ENCODE results near the gene CSAD. TPM values are rescaled to one million over a fixed set of nuclear protein-coding genes. Genes with fewer than 3 reads are reported as not detected.

CSAD gene
- total and polyA plus RNA-seq, 2 of the 13 experiments (the other 11 are each of a cell fraction or from before 2014, with no cell fraction given): 7.2 to 23.5 TPM

DNA sequence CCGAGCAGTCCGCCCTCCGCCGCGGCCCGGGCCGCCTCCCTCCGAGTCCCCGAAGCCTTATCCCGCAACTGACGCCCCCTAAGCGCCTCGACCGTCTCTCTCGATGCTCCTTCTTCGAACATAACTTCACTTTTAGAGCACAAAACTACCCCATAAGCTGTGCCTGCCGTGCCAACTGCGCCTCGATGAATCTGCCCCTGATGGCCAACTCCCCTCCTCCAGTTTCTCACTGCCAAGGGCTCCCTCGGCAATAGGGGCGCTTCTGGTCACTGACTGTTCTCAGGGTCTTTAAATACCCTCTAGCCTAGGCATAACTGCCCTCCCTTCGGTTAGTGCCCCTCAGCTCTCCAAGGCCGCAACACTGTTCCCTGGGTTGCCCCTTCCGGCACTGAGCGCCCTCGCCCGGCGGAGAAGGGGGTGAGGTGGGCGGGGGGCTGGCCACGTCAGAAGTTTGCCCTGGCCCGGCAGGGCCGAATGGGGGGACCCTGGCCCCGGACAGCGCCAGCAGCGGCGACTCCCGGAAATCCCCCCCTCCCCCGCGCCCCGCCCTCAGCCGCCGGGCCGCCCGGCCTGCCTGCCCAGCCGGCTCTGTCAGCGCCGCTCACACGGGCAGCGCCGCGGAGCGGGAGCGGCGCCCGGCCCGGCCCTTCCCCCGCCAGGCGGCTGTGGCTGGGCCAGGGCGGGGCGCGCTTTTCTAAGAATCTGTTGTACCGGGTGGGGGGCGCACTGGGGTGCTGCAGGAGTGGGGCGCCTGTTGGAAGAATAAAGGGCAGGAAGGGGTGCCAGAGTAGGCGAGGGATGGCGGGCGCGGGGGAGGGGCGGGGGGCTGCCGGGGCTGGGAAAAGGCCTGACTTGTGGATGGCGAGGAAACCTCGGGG is 40.7 kb upstream of the CSAD start (continued):
- no peak for TF ChIP-seq ZBTB40 (IDR thresholded peaks at IDR 0.05)
- TF ChIP-seq ZBTB40 (CRISPR knock-in tag; IDR thresholded peaks at IDR 0.05): 0 out of 2 replicates have a peak, but pooled peaks have one; percentile 18
- TF ChIP-seq SP4 (CRISPR knock-in tag; IDR thresholded peaks at IDR 0.05): no peak
- peak; percentile 47; the same call in 1 of the 2 replicates for TF ChIP-seq RELA (CRISPR knock-in tag; IDR thresholded peaks at IDR 0.05)
- TF ChIP-seq AKAP8 (CRISPR knock-in tag; IDR thresholded peaks at IDR 0.05): no peak
- TF ChIP-seq, protein P1, sequence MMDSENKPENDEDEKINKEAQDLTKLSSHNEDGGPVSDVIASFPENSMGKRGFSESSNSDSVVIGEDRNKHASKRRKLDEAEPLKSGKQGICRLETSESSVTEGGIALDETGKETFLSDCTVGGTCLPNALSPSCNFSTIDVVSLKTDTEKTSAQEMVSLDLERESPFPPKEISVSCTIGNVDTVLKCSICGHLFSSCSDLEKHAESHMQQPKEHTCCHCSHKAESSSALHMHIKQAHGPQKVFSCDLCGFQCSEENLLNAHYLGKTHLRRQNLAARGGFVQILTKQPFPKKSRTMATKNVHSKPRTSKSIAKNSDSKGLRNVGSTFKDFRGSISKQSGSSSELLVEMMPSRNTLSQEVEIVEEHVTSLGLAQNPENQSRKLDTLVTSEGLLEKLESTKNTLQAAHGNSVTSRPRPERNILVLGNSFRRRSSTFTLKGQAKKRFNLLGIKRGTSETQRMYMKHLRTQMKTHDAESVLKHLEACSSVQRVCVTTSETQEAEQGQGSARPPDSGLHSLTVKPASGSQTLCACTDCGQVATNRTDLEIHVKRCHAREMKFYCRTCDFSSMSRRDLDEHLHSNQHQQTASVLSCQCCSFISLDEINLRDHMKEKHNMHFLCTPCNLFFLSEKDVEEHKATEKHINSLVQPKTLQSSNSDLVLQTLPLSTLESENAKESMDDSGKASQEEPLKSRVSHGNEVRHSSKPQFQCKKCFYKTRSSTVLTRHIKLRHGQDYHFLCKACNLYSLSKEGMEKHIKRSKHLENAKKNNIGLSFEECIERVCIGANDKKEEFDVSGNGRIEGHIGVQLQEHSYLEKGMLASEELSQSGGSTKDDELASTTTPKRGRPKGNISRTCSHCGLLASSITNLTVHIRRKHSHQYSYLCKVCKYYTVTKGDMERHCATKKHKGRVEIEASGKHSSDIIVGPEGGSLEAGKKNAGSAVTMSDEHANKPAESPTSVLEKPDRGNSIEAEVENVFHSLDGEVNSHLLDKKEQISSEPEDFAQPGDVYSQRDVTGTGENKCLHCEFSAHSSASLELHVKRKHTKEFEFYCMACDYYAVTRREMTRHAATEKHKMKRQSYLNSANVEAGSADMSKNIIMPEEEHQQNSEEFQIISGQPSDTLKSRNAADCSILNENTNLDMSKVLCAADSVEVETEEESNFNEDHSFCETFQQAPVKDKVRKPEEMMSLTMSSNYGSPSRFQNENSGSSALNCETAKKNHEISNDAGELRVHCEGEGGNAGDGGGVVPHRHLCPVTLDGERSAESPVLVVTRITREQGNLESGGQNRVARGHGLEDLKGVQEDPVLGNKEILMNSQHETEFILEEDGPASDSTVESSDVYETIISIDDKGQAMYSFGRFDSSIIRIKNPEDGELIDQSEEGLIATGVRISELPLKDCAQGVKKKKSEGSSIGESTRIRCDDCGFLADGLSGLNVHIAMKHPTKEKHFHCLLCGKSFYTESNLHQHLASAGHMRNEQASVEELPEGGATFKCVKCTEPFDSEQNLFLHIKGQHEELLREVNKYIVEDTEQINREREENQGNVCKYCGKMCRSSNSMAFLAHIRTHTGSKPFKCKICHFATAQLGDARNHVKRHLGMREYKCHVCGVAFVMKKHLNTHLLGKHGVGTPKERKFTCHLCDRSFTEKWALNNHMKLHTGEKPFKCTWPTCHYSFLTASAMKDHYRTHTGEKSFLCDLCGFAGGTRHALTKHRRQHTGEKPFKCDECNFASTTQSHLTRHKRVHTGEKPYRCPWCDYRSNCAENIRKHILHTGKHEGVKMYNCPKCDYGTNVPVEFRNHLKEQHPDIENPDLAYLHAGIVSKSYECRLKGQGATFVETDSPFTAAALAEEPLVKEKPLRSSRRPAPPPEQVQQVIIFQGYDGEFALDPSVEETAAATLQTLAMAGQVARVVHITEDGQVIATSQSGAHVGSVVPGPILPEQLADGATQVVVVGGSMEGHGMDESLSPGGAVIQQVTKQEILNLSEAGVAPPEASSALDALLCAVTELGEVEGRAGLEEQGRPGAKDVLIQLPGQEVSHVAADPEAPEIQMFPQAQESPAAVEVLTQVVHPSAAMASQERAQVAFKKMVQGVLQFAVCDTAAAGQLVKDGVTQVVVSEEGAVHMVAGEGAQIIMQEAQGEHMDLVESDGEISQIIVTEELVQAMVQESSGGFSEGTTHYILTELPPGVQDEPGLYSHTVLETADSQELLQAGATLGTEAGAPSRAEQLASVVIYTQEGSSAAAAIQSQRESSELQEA (CRISPR knock-in tag; IDR thresholded peaks at IDR 0.05; ENCODE audit: not compliant biosample characterization): peak; percentile 65
- TF ChIP-seq, protein P2, sequence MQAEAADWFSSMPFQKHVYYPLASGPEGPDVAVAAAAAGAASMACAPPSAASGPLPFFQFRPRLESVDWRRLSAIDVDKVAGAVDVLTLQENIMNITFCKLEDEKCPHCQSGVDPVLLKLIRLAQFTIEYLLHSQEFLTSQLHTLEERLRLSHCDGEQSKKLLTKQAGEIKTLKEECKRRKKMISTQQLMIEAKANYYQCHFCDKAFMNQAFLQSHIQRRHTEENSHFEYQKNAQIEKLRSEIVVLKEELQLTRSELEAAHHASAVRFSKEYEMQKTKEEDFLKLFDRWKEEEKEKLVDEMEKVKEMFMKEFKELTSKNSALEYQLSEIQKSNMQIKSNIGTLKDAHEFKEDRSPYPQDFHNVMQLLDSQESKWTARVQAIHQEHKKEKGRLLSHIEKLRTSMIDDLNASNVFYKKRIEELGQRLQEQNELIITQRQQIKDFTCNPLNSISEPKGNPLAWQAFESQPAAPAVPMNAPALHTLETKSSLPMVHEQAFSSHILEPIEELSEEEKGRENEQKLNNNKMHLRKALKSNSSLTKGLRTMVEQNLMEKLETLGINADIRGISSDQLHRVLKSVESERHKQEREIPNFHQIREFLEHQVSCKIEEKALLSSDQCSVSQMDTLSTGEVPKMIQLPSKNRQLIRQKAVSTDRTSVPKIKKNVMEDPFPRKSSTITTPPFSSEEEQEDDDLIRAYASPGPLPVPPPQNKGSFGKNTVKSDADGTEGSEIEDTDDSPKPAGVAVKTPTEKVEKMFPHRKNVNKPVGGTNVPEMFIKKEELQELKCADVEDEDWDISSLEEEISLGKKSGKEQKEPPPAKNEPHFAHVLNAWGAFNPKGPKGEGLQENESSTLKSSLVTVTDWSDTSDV (CRISPR knock-in tag; IDR thresholded peaks at IDR 0.05): peak; percentile 41; the same call in 1 of the 2 replicates

Data from HepG2 (cell line).